SH-SY5Y (cell line): Measurements from ENCODE around the gene FTL.

Experiments
- GATA2 ChIP-seq: IDR thresholded peaks from 2 replicates; pipeline ENCODE4 v1.6.1; 2011; ENCODE audit warnings: mild to moderate bottlenecking, low read depth, low read length
- GATA3 ChIP-seq: IDR thresholded peaks from 2 replicates; pipeline ENCODE4 v1.6.1; 2011; ENCODE audit warnings: low read depth, mild to moderate bottlenecking, low read length, moderate library complexity

Gene FTL

DNA sequence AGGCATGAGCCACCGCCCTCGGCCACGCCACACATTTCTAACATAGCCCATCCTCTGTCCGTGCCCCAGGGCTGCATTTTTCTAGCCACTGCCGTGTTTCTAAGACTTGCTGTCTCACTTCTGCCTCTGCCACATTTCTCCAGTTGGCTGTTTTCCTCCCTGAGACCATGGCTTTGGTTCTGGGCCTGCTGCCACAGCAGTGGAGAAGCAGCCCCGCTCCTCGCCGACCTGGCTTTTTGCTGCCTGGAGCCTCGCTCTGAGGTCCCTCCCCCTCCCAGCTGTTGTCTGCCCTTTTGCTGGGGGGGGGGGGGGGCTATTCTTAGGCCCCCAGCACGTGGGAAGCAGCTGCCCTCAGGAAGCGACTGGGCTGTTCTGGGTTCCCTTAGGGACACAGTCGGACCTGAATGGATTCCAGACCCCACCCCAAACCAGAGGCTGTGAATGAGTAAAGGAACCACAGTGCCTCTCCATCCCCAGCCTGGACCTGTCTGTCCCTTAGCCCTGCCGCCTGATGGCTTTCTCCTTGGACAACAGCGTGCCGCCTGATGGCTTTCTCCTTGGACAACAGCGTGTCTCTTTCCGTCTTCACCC lies 24.7 kb downstream of the FTL start:
- TF ChIP-seq GATA2, result no peak
- TF ChIP-seq GATA3, result no peak

GRCh38 chr19:48990400-48990799 lies 25.3 kb downstream of the FTL start:
- TF ChIP-seq GATA2 (no peak), GATA3 (no peak)

DNA sequence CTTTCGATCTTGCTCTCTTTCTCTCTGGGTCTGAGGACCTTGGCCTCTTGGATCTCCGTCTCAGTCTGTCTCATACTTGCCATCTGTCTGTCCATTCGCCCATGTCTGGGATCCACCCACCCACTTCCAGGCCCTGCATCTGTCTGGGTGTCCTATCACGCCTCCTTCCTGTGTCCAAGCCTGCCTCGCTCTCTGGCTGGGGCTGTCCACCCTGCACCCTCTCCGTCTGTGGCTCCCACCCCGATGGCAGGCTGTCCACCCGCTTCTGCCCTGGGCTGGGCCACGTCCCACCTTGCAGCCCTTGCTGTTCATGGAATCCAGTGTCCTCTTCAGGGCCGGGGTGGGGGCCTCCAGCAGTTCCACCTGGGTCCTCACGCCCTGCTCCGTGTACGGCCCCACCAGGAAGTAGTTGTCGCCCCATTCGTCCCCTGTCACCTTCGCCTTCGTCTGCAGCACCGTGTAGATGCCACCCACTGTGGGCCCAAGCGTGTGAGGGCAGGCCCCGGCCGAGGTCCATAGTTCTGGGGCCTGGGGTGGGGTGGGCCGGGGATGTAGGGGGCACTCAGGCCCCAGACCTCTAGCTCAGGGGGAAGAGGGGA lies 26.0 kb downstream of the FTL start:
- no peak for TF ChIP-seq GATA3
- TF ChIP-seq GATA2, result no peak

- TF ChIP-seq GATA2, result no peak
- TF ChIP-seq GATA3, result no peak
Observed at GRCh38 chr19:48991873-48992580, 26.9 kb downstream of the FTL start.

- TF ChIP-seq GATA3 (no peak), GATA2 (no peak)
Observed at GRCh38 chr19:48992581-48993174, 27.6 kb downstream of the FTL start.

- TF ChIP-seq GATA2 (no peak), GATA3 (no peak)
Observed at GRCh38 chr19:48993175-48994034, 28.3 kb downstream of the FTL start, which contains the start of the genes GYS1 and RUVBL2. Gene GYS1, minus strand, starts transcription at chr19:48993309. Its CDS starts 197 bp downstream, at chr19:48993112. Gene RUVBL2, plus strand, starts transcription at chr19:48993887. Its CDS starts 25 bp downstream, at chr19:48993912.

DNA sequence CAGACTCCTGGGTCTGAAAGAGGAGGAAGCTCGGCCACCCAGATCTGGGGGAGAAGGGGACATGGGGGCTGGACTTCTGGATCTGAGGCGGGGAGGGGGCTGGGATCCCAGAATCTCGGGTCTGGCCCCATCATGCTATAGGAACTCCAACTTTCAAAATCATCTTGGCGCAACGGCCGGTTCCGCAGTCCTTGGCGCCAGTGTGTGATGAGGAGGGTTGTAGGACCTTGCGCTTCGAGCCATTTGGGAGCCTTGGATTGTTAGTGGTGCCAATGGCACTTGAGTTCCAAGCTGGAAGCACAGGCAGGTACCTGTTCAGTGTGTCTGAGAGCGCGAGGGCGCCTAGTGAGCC lies 28.9 kb downstream of the FTL start:
- no peak for TF ChIP-seq GATA2
- no peak for TF ChIP-seq GATA3

- no peak for TF ChIP-seq GATA2
- no peak for TF ChIP-seq GATA3
Observed at GRCh38 chr19:48997972-48998371, 32.9 kb downstream of the FTL start.

DNA sequence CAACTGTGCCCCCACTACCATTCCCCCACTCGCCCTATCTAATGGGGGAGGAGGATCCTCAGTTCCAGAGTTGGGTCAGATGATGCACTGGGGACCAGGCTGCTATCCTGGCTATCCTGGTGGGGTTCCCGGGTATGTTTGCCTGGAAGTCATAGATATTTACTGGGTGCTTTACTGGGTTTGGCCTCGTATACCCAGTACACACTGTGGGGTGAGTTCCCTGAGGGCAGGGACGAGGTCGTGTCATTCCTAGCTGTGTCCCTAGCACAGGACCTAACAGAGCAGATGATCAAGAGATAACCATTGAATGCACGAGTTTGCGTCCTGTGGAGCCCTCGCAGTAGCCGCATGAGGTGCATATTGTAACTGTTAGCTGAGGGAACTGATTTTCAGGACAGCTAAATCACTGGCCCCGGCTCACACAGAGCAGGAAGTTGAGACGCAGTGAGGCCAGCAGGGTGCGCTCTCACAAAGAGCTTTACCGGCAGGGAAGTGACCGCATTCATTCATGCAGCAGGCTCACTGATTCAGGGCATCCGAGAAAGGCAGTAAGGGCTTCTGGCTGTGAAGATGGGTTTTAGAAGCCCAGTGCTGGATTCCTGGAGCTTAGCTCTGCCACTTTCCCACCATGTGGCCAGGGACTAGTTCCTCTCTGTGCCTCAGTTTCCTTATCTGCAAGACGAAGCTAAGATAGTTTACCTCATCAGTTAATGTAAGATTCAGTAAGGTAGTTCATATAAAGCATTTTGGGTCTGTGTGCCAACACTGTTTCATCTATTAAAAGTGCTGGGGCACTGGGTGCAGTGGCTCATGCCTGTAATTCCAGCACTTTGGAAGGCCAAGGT lies 34.6 kb downstream of the FTL start:
- TF ChIP-seq GATA3 (no peak), GATA2 (no peak)

- no peak for TF ChIP-seq GATA3
- no peak for TF ChIP-seq GATA2
Observed at GRCh38 chr19:49004133-49004532, 39.0 kb downstream of the FTL start.

- TF ChIP-seq GATA2 (no peak), GATA3 (no peak)
Observed at GRCh38 chr19:49004964-49005614, 40.0 kb downstream of the FTL start.

GRCh38 chr19:49006905-49007304 lies 41.8 kb downstream of the FTL start:
- TF ChIP-seq GATA3, result no peak
- TF ChIP-seq GATA2, result no peak

DNA sequence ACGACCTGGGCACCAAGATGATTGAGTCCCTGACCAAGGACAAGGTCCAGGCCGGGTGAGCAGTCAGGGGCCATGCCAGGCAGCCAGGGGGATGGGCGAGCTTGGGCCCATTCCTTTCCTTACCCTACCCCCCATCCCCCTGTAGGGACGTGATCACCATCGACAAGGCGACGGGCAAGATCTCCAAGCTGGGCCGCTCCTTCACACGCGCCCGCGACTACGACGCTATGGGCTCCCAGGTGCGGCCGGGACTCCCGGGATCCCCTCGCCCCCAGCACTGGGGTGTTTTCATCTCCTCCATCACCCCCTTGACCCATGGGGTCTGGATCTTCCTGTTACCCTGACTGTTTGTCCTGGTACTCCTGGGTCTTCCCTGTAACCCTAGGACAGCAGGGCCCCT lies 44.7 kb downstream of the FTL start:
- no peak for TF ChIP-seq GATA3
- no peak for TF ChIP-seq GATA2
